ENCODE measurements around the gene ALK. TPM values are rescaled to one million over a fixed set of nuclear protein-coding genes. Genes with fewer than 3 reads are reported as not detected.

Gene ALK
- total and polyA plus RNA-seq, 7 donors = 0.31 to 2.9 (median 1.2) TPM; not detected in 1

GRCh38 chr2:29351248-29351647 is 570.1 kb downstream of the ALK start:
- H3K4me3 ChIP-seq = no peak overlapping the region
- H3K9me3 ChIP-seq = no peaks in the 10 kb centered on the region
- no peak for DNase-seq
- no peaks in the 10 kb centered on the region for H3K36me3 ChIP-seq
- TF ChIP-seq POLR2A (IDR thresholded peaks at IDR 0.05) (no peak), EP300 (IDR thresholded peaks at IDR 0.05) (no peak)
- intact Hi-C loops (cut with DNase I) = no loop called here
- no peaks in the 10 kb centered on the region for H3K27me3 ChIP-seq
- H3K27ac ChIP-seq = no peak overlapping the region
- H3K4me1 ChIP-seq = no peaks in the 10 kb centered on the region
- WGBS, 2 donors = 70 to 85% methylated on average over 5 of the region's 5 CpGs

GRCh38 chr2:29349316-29350030 is 571.9 kb downstream of the ALK start:
- no peaks in the 10 kb centered on the region for H3K4me1 ChIP-seq
- intact Hi-C loops (cut with DNase I) = no loop called here

GRCh38 chr2:29347774-29348461 is 573.5 kb downstream of the ALK start:
- no peaks in the 10 kb centered on the region for H3K27me3 ChIP-seq
- no peaks in the 10 kb centered on the region for H3K4me1 ChIP-seq
- no peak for TF ChIP-seq CTCF (IDR thresholded peaks at IDR 0.05)
- no peak for TF ChIP-seq POLR2A (IDR thresholded peaks at IDR 0.05)
- TF ChIP-seq EP300 (IDR thresholded peaks at IDR 0.05) = no peak
- TF ChIP-seq POLR2AphosphoS5 (IDR thresholded peaks at IDR 0.05) = no peak
- no peaks in the 10 kb centered on the region for H3K36me3 ChIP-seq
- 73 to 76% methylated on average over 5 of the region's 5 CpGs for WGBS, 2 donors
- no peak overlapping the region for H3K4me3 ChIP-seq
- no peak overlapping the region for H3K27ac ChIP-seq
- DNase-seq = no peak
- no peaks in the 10 kb centered on the region for H3K9me3 ChIP-seq
- intact Hi-C loops (cut with DNase I) = no loop called here

More at GRCh38 chr2:29349316-29350030, 571.9 kb downstream of the ALK start:
- TF ChIP-seq CTCF (IDR thresholded peaks at IDR 0.05) (no peak), POLR2A (IDR thresholded peaks at IDR 0.05) (no peak), EP300 (IDR thresholded peaks at IDR 0.05) (no peak), POLR2AphosphoS5 (IDR thresholded peaks at IDR 0.05) (no peak)
- Histone ChIP-seq H3K36me3 (no peaks in the 10 kb centered on the region), H3K9me3 (no peaks in the 10 kb centered on the region), H3K4me3 (no peak overlapping the region), H3K27ac (no peak overlapping the region), H3K27me3 (no peaks in the 10 kb centered on the region)
- DNase-seq = no peak
- WGBS, 2 donors = 82 to 89% methylated on average over 5 of the region's 5 CpGs

- no peaks in the 10 kb centered on the region for H3K9me3 ChIP-seq
- DNase-seq = no peak
- 70 to 82% methylated on average over 2 of the region's 2 CpGs for WGBS, 2 donors
- TF ChIP-seq POLR2A (IDR thresholded peaks at IDR 0.05) (no peak), POLR2AphosphoS5 (IDR thresholded peaks at IDR 0.05) (no peak), CTCF (IDR thresholded peaks at IDR 0.05) (no peak), EP300 (IDR thresholded peaks at IDR 0.05) (no peak)
- H3K4me1 ChIP-seq = no peaks in the 10 kb centered on the region
- H3K4me3 ChIP-seq = no peak overlapping the region
- H3K27ac ChIP-seq = no peak overlapping the region
- intact Hi-C loops (cut with DNase I) = no loop called here
- no peaks in the 10 kb centered on the region for H3K36me3 ChIP-seq
- no peaks in the 10 kb centered on the region for H3K27me3 ChIP-seq
These were observed 576.1 kb downstream of the ALK start for GRCh38 chr2:29345236-29345635.

- no peak overlapping the region for H3K27ac ChIP-seq
- no peaks in the 10 kb centered on the region for H3K36me3 ChIP-seq
- no peak for DNase-seq
- H3K4me1 ChIP-seq = no peaks in the 10 kb centered on the region
- no peaks in the 10 kb centered on the region for H3K9me3 ChIP-seq
- H3K4me3 ChIP-seq = no peak overlapping the region
- intact Hi-C loops (cut with DNase I) = no loop called here
- TF ChIP-seq POLR2AphosphoS5 (IDR thresholded peaks at IDR 0.05) (no peak), POLR2A (IDR thresholded peaks at IDR 0.05) (no peak), CTCF (IDR thresholded peaks at IDR 0.05) (no peak), EP300 (IDR thresholded peaks at IDR 0.05) (no peak)
- H3K27me3 ChIP-seq = no peaks in the 10 kb centered on the region
These were observed 577.6 kb downstream of the ALK start for GRCh38 chr2:29343830-29344229.

Measured in sigmoid colon (tissue), 7 donors.